ENCODE measurements around the gene KLF1.
"Not testable (repeated sequence)": the region's sequence is repeated elsewhere in the genome, so short reads cannot be mapped to it uniquely, and the experiment has no call there.

The KLF1 gene

DNA sequence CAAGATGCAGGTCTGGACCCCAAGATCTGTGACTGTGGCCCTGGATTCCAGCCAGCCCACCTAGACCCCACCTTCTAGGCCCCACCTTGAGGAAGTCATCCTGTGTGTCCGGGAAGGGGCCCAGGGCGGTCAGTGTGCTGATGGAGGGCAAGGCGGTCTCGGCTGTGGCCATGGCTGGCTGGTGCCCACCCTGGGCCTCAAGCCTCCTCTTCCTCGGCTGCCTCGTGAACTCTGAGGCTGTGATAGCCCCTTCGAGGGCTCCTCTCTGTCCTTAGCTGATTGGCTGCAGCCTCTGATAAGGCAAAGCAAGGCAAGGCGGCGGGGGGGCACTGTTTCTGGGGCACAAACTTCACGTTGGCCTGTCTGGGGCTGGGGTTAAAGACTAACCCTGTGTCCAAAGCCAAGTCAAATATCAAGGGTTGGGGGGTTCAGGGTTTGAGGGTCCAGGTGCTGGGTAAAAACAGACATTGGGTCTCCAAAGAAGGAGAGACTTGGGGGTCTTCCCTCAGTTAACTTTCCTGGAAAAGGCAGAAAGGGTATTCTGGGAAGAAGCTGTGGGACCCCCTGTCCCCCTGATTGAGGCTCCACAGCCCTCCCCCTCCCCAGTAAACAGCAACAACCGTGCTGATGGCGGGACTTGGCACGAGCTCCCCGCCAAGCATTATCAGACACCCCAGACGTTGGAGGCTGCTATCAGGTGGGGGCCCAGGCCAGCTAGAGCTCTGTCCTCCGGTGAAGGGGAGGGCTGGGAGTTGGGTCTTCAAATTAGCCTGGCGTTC, at the start of gene KLF1:
TSS of gene KLF1 (minus strand) at position 233 of the 779 bp plus-strand sequence. CDS start at position 172, 61 bp downstream.
- DNase-seq: no peak

DNA sequence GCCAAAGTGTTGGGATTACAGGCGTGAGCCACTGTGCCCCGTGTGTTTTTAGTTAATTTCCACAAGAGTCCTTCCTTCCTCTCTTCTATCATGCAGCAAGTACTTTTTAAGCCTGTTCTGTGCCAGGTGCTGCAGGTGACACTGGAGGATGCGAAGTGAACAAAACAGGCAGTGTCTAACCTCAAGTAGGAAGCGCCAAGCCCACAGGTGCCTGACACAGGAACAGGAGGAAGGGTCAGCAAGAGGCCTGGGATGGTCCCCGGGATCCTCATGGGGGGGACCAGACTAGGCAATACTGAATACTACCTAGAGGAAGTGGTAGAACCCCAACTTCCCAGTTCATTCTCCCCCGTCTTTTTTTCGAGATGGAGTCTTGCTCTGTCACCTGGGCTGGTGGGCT, 49.6 kb upstream of the KLF1 start:
- no peak for DNase-seq

DNA sequence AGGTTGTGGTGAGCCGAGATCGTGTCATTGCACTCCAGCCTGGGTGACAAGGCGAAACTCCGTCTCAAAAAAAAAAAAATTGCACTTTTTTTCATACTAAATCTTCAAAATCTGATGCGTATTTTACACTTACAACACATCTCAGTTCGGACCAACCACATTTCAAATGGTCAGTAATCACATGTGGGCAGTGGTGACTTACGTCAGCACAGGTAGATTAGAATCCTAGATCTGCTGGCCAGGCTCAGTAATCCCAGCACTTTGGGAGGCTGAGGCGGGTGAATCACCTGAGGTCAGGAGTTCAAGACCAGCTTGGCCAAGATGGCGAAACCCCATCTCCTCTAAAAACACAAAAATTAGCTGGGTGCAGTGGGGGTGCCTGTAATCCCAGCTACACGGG, 48.1 kb upstream of the KLF1 start:
- DNase-seq: no peak

DNA sequence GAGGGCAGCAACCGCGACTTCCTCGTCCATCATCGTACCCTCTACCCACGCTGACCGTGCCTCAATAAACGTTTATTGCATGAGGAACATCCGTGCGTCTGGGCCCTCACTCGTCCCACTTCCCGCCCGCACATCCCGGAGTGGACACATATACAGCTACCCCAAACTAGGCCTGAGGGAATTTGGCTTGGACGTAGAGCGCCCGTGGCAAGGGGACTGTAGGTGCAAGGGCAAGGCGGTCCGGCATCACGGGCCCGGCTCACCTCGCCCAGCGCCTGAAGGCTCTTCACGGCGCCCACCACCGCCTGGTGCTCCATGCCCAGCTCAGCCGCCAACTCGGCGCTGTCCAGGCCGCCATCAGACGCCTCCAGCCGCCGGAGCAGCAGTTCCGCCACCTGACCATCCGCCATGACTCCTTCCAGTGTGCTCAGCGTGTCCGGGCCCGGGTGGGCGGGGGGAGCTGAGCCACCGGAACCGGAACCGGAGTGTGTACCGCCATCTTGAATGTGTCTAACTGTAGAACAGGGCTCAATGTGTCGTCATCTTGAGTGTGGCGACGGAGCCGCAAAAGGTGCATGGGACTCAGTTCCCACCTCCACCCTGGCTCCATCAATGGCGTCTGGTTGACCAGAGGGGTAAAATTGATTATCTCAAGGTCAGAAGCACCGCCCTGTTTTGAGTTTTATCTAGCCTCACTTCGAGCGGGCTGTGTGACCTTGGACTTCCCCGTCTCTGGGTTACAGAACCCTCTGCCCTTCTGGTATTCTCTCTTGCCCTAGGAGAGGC, 46.5 kb upstream of the KLF1 start, which contains the start of gene FARSA:
TSS of gene FARSA (minus strand) at position 425 of the 786 bp plus-strand sequence. CDS start at position 410, 15 bp downstream.
- peak; percentile 87 for DNase-seq

DNA sequence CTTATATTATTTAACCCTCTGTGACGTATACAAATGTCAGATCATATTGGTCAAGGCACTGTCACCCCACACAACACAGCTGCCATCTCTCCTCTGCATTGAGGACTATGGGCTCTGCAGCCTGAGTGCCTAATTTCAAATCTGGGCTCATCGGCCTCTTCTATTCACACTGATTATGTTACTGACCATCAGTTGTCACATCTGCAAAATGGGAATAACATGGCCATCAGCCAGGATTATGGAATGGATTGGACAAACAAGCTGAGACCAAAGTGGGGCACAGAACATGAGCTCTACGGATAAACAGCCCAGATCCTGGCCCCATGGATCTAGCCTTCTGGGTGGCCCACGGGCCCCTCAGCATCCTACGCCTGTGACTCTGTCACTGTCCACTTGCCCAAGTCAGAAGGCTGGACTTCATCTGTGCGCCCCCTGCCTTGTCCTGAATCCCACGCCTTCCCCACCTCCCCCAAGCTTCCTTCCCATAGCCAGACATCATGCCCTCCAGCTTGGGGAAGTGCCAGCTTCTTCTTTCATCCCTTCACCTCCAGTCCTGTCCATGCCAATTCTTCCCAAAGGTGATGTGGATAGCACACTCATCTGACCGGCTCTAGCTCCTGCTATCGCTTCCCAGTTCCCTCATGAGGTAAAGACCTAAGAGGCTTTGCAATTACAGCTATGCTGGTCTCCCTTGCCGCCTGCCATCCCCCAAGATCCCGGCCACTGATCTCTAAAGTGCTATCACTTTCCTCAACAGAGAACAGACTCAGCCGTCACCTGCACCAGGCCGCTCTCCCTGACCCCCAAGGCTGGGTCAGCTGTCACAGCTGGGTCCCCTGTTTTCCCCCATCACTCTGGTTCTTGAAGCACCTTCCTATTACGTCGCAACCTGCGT, 45.6 kb upstream of the KLF1 start:
- DNase-seq: no peak

DNA sequence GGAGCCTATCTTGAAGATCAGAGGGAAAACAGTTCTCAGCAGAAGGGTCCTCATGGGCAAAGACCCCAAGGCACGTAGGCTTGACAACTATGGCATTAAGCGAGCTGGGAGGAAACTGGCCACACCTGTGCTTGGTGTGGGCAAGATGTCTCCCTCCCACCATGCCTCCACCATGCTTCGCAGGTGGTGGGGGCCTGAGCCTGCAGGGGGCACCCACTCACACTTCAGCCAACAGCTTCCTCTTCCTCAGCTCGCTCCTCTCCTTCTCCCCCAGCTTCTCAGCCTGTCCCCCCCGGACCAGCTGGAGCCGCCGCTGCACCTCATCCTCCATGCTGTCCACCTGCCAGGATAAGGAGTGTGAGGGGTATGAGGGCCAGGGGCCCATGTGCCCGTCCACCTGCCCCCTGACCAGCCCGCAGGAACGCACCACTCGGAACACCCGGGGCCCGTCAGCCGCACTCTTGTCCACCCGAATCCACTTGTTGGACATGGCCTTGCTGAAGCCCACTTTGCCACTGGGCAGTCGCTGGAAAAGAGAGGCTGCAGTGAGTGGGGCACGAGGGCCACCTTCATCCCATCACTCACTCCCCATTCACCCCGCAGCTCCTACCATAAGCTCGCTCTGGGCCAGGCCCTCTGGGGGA, 43.1 kb upstream of the KLF1 start:
- no peak for DNase-seq

DNA sequence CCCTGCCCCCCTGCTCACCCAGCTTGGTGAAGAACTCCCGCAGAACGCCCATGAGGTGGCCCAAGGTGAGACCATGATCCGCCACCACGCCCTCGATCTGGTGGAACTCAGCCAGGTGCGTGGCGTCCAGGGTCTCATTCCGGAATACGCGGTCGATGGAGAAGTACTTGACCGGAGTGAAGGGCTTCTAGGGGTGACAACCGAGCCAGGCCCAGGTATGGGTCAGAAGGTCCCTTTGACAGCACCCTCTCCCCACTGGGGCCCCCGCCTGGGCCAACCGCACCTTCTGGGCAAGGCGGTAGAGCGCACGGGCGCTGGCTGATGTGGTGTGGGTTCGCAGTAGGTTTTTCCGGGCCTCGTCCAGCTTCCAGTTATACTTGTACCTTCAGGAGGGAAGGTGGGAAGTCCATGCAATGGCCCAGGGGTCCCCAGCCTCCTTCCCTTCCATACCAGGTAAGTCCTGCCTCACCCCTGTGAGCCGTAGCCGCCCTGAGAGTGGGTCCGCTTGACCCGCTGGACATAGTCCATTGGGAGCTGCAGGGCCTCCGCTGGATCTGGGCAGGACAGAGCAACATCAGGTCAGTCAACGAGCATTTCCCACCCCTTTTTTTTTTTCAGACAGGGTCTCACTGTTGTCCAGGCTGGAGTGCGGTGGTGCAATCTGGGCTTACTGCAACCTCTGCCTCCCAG, 37.8 kb upstream of the KLF1 start:
- DNase-seq: no peak

DNA sequence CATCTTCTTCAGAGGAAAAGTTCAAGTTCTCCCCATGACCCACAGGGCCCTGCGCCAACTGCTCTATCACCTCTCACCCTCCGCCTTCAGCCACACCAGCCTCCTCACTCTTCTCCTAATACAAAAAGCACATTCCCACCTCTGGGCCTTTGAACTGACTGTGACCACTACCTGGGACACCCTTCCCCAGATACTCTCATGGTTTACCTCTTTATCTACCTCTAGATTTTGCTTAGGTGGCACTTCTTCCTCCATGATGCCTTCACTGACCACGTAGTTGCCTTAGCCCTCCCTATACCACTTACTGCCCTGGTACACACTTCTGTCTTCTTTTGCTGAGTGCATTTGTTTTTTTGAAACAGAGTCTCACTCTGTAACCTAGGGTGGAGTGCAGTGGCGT, 36.0 kb upstream of the KLF1 start:
- DNase-seq: no peak

DNA sequence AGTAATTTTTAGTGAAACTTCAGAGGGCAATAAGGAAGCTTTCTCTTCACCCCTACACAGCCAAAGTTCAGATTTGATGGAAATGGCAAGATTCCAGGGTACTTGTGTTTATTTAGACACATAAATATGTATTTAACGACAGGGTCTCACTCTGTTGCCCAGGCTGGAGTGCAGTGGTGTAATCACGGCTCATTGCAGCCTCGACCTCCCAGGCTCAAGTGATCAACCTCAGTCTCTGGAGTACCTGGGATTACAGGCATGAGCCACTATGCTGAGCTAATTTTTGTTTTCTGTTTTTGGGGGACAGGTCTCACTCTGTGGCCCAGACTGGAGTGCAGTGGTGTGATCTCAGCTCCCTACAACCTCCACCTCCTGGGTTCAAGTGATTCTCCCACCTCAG, 34.0 kb upstream of the KLF1 start:
- DNase-seq: no peak

DNA sequence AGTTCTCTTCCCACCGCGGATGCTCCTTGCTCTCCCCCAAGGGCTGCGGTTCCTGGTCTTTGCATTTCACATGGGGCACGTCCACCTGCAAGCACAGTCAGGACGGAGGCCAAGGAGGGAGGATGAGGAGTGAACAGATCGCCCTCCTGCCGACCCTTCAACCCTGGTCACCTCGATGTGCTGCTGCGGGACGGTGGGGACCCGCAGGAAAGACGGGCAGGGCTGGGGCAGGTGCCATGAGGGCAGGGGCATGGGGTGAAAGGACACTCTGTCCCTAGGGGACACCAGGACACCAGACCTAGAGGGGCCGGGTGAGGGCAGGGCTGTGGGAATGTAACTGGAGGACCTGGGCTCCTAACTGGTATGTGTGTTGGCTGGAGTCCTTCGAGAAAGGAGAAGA, 31.3 kb upstream of the KLF1 start:
- DNase-seq: no peak

DNA sequence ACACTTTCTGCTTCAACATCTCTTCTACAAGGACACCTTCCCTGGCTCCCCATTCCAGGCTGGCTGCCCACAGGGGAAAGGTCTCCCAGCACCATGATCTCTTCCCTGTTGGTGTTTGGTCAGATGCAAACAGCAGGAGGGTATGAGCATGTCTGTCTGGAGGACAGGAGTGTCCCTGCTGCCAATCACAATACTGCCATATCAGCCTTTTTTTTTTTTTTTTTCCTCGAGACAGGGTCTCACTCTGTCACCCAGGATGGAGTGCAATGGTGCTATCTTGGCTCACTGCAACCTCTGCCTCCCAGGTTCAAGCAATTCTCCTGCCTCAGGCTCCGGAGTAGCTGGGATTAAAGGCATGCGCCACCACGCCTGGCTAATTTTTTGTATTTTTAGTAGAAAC, 28.9 kb upstream of the KLF1 start:
- DNase-seq: not testable (repeated sequence)

DNA sequence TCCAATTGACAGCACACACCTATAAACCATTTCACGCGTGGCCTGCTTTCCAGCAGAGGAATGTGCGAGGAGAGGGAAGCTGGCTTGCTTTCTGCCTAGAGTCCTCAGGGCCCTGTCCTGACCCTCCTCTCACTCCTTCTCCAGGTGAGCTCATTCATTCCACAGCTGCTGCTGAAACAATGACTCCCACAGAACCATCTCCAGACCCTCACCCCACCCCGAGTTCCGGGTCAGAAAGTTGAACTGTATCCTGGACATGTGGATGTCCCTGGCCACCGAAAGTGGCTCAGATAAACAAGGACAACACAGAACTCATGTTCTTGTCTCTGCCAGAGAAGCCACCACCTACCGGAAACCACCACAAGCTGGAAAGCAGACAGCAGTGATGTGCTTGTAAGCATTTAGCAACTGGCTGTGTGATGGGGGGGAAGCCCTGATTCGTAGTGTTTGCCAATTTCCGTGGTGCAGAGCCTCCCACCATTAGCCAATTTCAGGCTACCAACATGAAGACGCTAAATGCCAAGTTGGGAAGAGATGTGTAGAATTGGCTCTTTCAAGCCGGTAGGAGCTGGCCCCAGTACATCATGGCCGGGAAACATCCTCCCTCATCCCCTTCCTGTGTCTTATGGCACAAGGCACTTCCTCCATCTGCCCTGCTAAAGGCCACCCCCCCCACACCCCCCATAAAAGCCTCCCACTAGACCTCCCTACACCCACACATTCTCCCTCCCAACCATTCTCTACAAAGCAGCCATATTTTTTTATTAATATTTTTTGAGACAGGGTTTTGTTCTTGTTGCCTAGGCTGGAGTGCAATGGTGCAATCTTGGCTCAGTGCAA, 27.1 kb upstream of the KLF1 start:
- DNase-seq: no peak

DNA sequence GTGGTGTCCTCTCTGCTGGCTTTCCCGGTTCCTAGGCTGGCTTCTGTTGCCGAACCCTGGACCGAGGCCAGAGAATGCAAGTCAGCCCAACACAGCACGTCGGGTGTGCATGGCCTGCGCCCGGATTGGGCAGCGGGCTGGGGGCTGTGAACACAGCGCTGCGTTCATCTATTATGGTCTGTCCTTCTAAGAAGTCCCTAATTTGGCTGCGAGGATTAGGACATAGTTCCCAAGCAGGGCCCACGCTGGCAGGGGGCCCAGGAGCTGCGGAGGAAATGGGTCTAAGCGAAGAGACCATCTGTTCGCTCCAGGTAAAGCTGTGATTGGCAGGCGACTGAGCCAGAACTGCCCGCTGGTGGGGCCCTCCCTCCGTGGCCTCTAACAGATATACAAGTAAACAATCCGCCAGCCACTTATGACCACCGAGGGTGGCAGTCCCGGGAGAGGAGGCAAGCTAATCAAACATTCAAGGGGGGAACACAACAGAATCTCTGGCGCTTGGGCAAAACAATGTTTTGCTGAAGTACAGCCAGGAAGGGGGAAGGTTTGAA, 26.1 kb upstream of the KLF1 start:
- peak; percentile 99 for DNase-seq

DNA sequence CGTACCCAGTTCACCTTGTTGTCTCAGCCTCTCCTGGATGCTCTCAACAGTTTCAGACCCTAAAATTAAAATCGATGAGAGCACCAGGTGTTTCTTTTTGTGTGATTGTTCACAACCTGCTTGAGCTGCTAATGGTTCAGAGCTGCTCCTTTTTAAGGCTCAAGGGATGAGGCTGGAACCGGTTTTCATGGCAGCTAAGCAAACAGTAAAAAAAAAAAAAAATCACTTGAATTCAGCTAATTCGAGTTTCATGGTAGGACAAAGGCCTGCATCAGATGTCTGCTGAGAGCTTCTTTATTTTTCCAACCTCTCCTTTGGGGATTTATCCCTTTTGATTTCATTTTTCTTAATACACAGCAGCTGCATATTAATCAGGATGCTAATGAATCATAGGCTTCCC, 25.6 kb upstream of the KLF1 start:
- peak; percentile 97 for DNase-seq

DNA sequence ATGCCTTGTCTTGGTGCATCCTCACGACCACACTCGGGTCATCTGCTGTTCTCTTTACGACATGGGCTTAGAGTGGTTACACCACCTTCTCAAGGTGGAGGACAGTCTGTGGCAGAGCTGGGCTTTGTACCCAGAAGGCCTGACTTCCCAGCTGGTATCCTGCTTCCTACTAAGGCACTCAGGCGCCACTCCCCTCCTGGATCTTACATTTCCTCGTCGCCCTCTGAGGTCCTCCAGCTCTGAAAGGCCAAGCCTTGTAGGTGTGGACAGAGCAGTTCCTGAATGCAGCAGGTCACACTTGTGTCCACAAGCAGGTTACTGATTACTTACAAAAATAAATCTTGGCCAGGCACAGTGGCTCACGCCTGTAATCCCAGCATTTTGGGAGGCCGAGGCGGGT, 20.2 kb upstream of the KLF1 start:
- no peak for DNase-seq

DNA sequence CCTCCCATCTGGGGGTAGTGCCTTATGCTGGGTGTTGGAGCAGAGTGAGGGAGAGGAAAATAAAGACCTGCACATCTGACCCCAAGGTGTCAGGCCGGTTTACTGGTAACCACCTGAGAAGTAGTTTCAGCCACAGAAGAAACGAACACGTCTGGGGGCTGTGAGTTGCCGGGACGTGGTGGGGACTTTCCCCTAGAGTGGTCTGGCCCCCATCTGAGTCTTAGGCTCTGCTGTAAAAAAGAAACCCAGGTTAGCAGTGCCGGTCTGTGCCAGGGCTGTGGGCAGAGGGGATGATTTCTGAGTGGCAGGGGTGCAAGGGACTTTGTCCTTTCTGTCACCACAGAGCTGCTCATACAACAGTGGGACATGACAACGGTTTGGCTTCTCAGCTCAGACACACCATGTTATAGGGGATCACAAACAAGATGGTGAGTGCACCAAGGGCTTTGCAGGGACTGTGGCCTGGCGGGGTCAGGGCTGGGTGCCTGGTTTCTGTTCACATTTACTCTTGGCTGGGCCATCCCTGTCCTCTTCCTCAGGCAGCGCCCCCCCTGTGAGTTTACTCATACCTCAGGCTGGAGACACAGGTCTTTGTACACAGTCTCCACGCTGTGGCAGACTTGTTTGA, 13.0 kb upstream of the KLF1 start:
- DNase-seq: no peak

DNA sequence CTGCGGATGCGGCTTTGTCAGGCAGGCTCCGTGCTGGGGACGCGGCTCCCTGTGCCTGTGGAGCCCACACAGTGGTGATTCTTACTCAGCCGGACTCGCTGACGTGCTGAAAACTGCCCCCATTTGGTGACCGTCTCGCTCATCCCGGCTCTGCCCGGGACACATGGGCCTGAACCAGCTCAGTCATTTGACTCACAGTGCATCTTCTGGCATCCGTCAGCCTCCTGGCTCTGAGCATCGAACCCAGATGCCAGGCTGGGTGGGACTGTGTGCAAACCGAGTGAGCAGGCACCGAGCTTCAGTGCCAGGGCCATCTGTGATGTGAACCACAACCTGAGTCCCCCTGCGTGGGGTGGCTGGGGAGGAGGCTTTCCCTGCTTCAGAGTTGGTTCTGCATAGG, 9.5 kb upstream of the KLF1 start:
- DNase-seq: no peak

DNA sequence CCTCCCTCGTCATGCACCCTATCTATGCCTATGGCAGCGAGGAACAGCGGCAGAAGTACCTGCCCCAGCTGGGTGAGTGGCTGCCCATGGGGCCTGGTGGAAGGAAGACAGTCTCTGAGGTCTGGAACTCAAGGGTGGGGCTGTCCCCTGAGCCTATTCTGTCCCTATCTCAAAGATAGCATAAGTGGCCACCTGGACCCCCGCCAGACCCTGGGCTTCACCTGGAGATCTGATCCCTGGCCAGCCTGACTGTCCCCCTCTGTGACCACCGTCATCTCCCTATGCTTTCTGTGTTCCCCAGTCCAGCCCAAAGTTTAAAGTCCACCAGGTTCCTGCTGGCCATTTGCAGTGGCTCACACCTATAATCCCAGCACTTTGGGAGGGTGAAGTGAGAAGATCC, 6.6 kb upstream of the KLF1 start:
- DNase-seq: no peak

DNA sequence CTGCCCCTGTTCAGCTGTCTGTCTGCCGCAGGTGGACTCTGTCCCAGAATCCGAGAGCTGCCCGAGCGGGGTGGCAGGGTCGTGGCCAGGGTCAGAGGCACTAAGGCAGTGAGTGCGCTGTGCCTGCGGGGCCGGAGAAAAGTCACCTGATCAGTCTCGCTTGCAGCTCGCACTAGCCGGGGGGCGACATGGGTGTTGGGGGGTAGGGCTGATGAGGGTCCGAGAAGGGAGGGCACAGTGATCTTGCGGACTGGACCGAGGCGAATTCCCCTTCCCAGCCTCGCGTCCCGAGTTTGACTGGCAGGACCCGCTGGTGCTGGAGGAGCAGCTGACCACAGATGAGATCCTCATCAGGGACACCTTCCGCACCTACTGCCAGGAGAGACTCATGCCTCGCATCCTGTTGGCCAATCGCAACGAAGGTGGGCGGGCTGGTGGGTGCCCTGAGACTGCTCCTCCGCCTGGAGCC, 4.6 kb upstream of the KLF1 start:
- DNase-seq: no peak

Data from NCI-H1105 treated with DMSO at 0.1 percent for 48 hours (cell line).